ENCODE results near the gene RTEL1. TPM values are rescaled to one million over a fixed set of nuclear protein-coding genes. Genes with fewer than 3 reads are reported as not detected.

Gene RTEL1
- total and polyA plus RNA-seq, 8 donors = 7.6 to 70.4 (median 16.1) TPM

Small RNA genes lying within 50 kb of the gene (small RNA-seq; reads per million reads assigned to genes)
- gene LIME1 (0 reads per million in 4 donors), gene TNFRSF6B (0 reads per million in 4 donors)

Other genes with a start within 250 kb of the RTEL1 start
- gene KCNQ2, start 185.7 kb upstream of the RTEL1 start, total RNA-seq = 1 to 10 TPM in 1 of 5 donors, not detected in 4; 2.2 TPM
- under 1 TPM in 2 of 3 donors, not detected in 1; 0.03 to 0.25 TPM for gene KCNQ2, start 185.7 kb upstream of the RTEL1 start, polyA plus RNA-seq
- gene EEF1A2, start 159.2 kb upstream of the RTEL1 start, total RNA-seq = 10 to 100 TPM in 2 of 5 donors, 1 to 10 TPM in 1, under 1 TPM in 1, not detected in 1; 0.58 to 64.8 (median 16.7) TPM
- gene EEF1A2, start 159.2 kb upstream of the RTEL1 start, polyA plus RNA-seq = 10 to 100 TPM in 2 of 3 donors, 1 to 10 TPM in 1; 4.6 to 53.0 (median 25.0) TPM
- 100 to 1,000 TPM in 2 of 5 donors, 10 to 100 TPM in 2, 1 to 10 TPM in 1; 1.8 to 213 (median 84.8) TPM for gene PPDPF, start 137.5 kb upstream of the RTEL1 start, total RNA-seq
- 100 to 1,000 TPM; 570 to 756 (median 749) TPM for gene PPDPF, start 137.5 kb upstream of the RTEL1 start, polyA plus RNA-seq
- 10 to 100 TPM; 10.3 to 98.5 (median 22.2) TPM for gene PTK6, start 120.9 kb upstream of the RTEL1 start, total RNA-seq
- gene PTK6, start 120.9 kb upstream of the RTEL1 start, polyA plus RNA-seq = 10 to 100 TPM in 2 of 3 donors, 1 to 10 TPM in 1; 7.7 to 32.5 (median 23.6) TPM
- gene SRMS, start 110.6 kb upstream of the RTEL1 start, total RNA-seq = 1 to 10 TPM in 1 of 5 donors, under 1 TPM in 1, not detected in 3; 0.87 to 3.5 TPM
- 1 to 10 TPM in 1 of 3 donors, not detected in 2; 2.1 TPM for gene SRMS, start 110.6 kb upstream of the RTEL1 start, polyA plus RNA-seq
- 1 to 10 TPM in 1 of 5 donors, under 1 TPM in 1, not detected in 3; 0.55 to 1.2 TPM for gene FNDC11, start 104.2 kb upstream of the RTEL1 start, total RNA-seq
- gene FNDC11, start 104.2 kb upstream of the RTEL1 start, polyA plus RNA-seq = 1 to 10 TPM in 1 of 3 donors, under 1 TPM in 2; 0.25 to 3.1 (median 0.50) TPM
- gene HELZ2, start 84.1 kb upstream of the RTEL1 start, total RNA-seq = 10 to 100 TPM; 27.4 to 95.5 (median 41.2) TPM
- 1 to 10 TPM; 4.4 to 7.3 (median 6.9) TPM for gene HELZ2, start 84.1 kb upstream of the RTEL1 start, polyA plus RNA-seq
- 10 to 100 TPM in 2 of 5 donors, 1 to 10 TPM in 3; 1.8 to 20.4 (median 8.3) TPM for gene GMEB2, start 31.2 kb upstream of the RTEL1 start, total RNA-seq
- 1 to 10 TPM; 5.4 to 7.5 (median 7.4) TPM for gene GMEB2, start 31.2 kb upstream of the RTEL1 start, polyA plus RNA-seq
- gene STMN3, start 4.9 kb upstream of the RTEL1 start, total RNA-seq = 10 to 100 TPM in 2 of 5 donors, 1 to 10 TPM in 2, under 1 TPM in 1; 0.87 to 13.4 (median 5.5) TPM
- 10 to 100 TPM; 12.3 to 14.8 (median 12.5) TPM for gene STMN3, start 4.9 kb upstream of the RTEL1 start, polyA plus RNA-seq
- gene TNFRSF6B, start 38.3 kb downstream of the RTEL1 start, total RNA-seq = 10 to 100 TPM in 1 of 5 donors, 1 to 10 TPM in 3, not detected in 1; 1.1 to 16.9 (median 3.2) TPM
- 10 to 100 TPM in 1 of 3 donors, 1 to 10 TPM in 2; 8.5 to 26.2 (median 9.5) TPM for gene TNFRSF6B, start 38.3 kb downstream of the RTEL1 start, polyA plus RNA-seq
- 100 to 1,000 TPM in 1 of 5 donors, 10 to 100 TPM in 3, 1 to 10 TPM in 1; 7.6 to 103 (median 35.8) TPM for gene ARFRP1, start 49.7 kb downstream of the RTEL1 start, total RNA-seq
- gene ARFRP1, start 49.7 kb downstream of the RTEL1 start, polyA plus RNA-seq = 10 to 100 TPM; 30.2 to 56.2 (median 35.9) TPM
- 10 to 100 TPM; 12.3 to 49.6 (median 39.3) TPM for gene ZGPAT, start 49.7 kb downstream of the RTEL1 start, total RNA-seq
- 10 to 100 TPM; 29.9 to 41.7 (median 37.7) TPM for gene ZGPAT, start 49.7 kb downstream of the RTEL1 start, polyA plus RNA-seq
- gene LIME1, start 78.4 kb downstream of the RTEL1 start, total RNA-seq = 100 to 1,000 TPM in 1 of 5 donors, 10 to 100 TPM in 2, 1 to 10 TPM in 2; 3.6 to 117 (median 16.8) TPM
- 10 to 100 TPM; 17.1 to 24.3 (median 19.9) TPM for gene LIME1, start 78.4 kb downstream of the RTEL1 start, polyA plus RNA-seq
- 10 to 100 TPM in 3 of 5 donors, 1 to 10 TPM in 2; 7.1 to 60.5 (median 25.9) TPM for gene SLC2A4RG, start 81.5 kb downstream of the RTEL1 start, total RNA-seq
- gene SLC2A4RG, start 81.5 kb downstream of the RTEL1 start, polyA plus RNA-seq = 10 to 100 TPM; 40.1 to 76.9 (median 57.4) TPM
- 10 to 100 TPM in 1 of 5 donors, 1 to 10 TPM in 3, under 1 TPM in 1; 0.58 to 13.4 (median 4.1) TPM for gene ZBTB46, start 173.0 kb downstream of the RTEL1 start, total RNA-seq
- gene ZBTB46, start 173.0 kb downstream of the RTEL1 start, polyA plus RNA-seq = 1 to 10 TPM; 1.1 to 1.8 (median 1.7) TPM
- not detected for gene ABHD16B, start 203.2 kb downstream of the RTEL1 start, total RNA-seq
- under 1 TPM in 2 of 3 donors, not detected in 1; 0.37 to 0.43 TPM for gene ABHD16B, start 203.2 kb downstream of the RTEL1 start, polyA plus RNA-seq
- gene TPD52L2, start 207.0 kb downstream of the RTEL1 start, total RNA-seq = 10 to 100 TPM; 42.0 to 53.1 (median 45.5) TPM
- gene TPD52L2, start 207.0 kb downstream of the RTEL1 start, polyA plus RNA-seq = 10 to 100 TPM; 72.8 to 75.6 (median 73.3) TPM
- gene DNAJC5, start 236.8 kb downstream of the RTEL1 start, total RNA-seq = 10 to 100 TPM; 23.7 to 60.1 (median 52.7) TPM
- gene DNAJC5, start 236.8 kb downstream of the RTEL1 start, polyA plus RNA-seq = 10 to 100 TPM; 23.1 to 26.4 (median 25.6) TPM